Activated effector memory CD4-positive, alpha-beta T cell treated with Interleukin-2 at 50 U/mL for 16 hours (primary cell): ENCODE data around the gene SYT15.

Experiments used
- DNase-seq: peaks from one replicate; pipeline ENCODE4 v3.0.0-alpha.2; 2020

The SYT15 gene

GRCh38 chr10:46545861-46546590 lies 32.9 kb upstream of the SYT15 start:
- no peak for DNase-seq

DNA sequence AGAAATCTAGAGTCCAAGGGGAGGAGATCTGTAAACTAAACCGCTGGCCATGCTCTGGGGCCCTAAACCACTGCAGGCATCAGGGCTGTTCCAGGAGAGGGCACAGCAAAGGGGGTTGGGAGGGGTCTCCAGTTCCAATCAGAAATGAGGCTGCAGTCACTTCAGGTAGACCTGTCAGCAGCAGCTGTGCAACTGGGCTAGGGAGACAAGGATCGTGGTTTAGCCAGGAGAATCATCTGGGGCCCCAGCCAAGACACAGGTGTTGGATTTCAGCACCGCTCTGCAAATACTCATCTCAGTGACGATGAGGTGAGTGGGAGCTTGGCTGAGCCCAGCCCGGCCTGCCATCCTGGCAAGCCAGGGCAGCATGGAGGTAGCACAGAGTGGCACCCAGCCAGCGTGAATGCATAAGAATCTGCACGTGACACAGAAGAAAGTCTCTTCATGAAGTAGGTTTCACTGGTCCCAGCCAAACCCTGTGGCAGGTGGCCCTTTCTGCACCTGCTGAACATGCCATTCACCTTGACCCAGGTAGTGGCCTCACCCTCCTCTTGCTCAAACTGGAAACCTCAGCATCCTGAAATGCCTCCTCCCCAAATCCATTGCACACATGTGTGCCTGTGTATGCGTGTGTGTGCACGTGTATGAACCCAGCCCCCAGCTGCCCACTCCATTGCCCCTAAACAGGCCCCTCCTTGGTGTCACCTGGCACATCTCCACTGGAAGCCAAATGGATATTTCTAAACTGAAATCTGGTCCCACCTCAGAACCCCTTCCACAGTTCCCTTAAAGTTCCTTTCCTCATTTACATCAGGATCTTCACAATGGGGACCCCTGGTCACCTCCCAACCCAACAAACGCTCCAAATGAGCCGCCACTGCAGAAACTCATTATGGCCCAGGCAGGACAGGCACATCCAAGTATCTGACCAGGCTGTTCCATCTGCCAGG lies 32.1 kb upstream of the SYT15 start:
- DNase-seq, result no peak

DNA sequence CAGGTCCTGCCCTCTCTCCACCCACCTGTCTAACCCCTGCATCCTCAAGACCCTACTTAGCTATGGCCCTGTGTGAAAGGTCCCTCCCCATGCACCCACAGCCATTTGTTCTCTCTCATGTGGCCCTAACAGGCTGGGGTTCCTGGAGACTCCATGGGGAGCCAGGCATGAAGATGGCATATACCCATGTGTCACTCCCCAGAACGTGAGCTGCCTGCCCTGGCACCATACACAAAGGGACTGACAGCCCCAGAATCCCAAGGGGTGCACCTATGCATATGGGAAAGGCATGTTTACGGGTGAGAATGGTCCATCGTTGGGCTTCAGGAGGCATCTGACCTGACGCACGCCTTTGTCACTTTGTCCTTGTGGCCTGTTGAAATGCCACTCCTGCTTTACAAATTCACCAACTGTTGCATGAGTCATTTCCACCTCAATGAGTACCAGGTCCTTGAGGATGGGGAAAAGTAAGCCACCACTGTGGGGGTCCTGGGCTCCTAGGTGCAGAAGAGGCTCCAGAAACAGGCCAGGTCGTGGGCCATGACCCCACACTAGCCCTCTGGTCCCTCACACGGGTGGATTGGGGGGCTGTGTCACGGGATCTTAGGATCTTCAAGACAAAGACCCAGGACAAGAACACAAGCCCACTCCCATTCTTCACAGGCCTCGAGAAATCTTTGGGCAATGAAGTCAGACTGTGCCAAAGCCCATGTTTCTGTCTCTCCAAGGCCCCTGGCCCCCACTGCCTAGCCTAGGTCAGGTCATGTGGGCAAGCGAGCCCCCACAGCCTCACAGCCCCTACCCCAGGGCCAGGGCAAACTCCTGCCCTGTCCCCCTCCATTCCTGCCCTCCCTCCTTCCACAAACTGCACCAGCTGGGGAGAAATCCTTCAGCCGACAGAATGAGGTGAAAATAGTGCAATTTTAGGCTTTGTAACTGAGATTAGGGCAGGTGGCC lies 31.1 kb upstream of the SYT15 start:
- DNase-seq, result peak; percentile 1

- peak; percentile 0 for DNase-seq
Observed at GRCh38 chr10:46548498-46549090, 30.3 kb upstream of the SYT15 start.

DNA sequence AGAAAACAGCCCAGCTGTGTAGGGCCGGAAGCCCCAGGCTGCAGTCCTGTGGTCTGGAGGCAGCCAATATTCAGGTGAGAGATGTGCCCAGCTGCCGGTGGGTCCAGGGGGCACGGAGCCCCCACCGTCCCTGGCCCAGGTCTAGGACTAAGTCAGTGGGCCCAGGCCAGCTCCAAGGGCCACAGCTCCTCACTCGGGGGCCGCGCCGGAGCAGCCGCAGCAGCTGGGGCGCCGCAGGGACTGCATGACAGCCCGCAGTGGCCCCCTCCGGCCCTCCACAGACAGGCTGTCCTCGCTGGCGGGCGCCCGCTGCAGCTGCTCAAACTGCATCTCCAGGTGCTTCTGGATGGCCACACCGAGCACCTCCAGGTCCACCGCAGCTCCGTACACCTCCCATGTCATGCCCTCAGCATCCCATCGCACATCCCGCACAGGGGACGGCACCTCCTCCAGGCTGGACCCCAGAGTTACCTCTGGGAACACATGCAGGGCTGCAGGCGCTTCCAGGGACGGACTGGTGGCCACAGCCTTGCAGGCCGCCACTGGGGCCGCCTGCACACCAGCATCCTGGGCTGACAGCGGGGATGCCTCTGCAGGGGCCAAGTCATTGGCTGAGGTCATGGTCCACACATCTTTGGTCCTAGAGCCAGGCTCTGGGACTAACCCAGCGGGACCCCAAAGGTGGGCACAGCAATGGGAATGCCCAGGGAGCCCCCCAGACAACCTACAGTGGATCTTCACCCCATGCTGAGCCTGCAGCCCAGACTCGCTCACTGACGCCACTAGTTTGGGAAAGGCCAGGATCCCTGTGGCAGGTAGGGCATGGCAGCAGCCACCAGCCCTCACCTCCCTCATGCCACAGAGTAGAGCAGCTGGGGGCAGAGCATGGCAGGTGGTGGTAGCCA lies 29.5 kb upstream of the SYT15 start:
- DNase-seq, result peak; percentile 1

- DNase-seq, result peak; percentile 0
Observed at GRCh38 chr10:46550076-46550790, 28.7 kb upstream of the SYT15 start.

DNA sequence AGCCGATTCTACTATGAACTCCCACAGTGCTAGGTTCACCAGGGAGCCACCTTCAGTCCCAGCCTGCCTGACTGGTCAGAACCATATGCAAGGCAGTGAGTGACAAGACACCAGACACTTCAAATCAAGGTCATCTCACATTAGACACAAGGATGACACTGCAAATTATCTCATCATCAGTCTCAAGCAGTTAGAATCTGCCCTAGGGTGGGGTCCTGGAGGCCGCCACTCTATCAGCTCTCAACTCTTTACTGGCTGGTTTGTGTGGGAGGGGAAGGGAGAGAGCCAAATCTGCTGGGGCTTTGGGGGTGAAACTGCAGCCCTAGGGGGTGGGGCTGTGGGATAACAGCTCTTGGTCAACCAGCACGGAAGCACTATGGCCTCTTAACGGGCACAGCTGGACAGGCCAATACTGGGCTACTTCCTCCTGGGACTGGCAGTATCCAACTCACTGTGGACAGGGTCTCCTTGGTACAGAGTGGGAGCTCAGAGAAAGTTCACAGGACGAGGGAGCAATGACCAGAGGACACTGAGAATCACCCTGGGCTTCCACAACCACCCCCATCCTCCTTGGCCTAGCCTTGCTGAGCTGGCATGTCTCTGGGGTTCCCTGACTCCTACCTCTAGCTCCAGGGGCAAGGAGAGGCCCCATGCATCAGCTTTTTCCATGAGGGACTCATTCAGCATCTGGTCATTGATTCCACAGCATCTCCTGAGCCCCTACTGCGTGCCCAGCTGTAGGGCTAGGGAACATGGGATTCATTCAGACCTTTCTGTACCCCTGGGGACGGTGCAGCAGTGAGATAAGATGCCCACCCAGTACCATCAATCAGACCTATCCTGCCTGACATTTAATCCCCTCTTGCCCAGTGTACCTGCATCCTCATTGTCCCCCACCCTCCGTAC lies 27.9 kb upstream of the SYT15 start:
- DNase-seq, result peak; percentile 0

GRCh38 chr10:46551701-46552525 lies 27.0 kb upstream of the SYT15 start:
- peak; percentile 1 for DNase-seq

DNA sequence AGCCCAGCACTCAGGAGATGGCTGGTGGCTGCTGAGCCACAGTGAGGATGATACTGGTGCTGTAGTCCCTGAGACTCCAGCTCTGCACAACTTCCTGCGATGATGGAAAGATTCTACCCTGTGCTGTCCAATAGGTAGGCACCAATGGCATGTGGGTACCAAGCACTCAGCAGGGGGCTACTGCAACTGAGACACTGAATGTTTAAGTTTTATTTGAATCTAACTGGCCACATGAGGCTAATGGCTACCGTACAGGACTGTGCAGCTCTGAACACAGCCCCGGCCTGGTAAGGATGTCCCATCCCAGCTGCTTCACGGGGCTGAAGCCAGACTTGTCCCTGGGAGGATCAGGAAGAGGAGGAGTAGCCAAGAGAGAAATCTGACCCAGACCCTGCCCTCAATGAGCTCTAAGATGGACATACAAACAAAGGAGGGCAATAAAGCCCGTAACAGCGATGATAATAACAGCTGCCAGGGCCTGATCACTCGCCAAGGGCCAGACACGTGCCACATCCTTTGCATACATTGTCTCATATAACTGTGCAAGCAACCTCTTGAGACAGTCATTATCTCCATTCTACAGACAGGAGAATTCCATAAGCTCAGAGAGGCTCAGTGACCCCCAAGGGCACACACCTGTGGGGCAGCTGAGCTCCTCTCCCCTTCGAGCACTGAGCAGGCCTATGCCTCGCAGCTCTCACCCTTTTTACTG lies 26.2 kb upstream of the SYT15 start:
- DNase-seq, result no peak

- DNase-seq, result no peak
Observed at GRCh38 chr10:46553238-46554049, 25.5 kb upstream of the SYT15 start.

DNA sequence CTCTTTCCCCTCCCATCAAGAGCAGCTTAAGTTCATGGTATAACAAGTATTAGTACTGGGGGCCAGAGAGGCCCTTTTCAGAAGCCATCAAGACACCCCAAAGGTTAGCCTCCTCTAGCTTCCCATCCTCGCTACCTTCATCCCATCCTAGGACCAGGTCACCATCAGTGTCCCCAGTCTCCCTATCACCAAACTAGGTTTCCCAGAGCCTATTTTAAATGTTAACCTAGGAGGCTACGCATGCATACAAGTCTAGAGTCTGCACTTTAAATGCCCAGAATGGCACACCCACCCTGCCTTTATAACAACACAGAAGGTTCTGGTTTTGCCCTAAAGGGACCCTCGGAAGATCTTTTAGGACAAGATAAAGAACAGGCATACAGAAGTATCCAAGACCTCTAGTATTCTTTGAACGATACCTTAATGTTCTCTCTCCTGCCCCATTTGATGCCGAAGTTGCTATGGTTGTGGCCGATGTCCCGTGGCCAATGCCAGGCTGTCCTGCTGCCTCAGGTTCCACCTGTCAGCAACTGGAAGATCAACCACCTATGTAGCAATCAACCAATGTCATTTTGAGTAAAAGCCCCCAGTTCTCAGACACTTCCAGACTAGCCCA lies 24.7 kb upstream of the SYT15 start:
- no peak for DNase-seq

DNA sequence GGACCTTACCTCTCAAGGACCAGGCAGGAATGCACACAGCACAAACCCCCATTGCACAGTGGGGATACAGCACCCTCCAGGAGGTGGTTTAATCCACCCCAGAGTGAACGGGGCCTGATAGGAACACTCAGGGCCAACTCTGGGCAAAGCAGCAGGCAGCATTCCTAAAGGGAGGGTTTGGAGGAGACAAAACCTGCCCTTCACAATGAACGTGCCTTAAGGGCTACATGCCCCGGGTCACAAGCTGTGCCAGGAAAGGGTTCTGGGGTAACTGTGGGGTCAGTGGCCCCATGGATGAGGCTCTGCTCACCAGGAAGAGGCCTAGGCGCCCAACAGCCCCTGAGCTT lies 23.6 kb upstream of the SYT15 start:
- no peak for DNase-seq

DNA sequence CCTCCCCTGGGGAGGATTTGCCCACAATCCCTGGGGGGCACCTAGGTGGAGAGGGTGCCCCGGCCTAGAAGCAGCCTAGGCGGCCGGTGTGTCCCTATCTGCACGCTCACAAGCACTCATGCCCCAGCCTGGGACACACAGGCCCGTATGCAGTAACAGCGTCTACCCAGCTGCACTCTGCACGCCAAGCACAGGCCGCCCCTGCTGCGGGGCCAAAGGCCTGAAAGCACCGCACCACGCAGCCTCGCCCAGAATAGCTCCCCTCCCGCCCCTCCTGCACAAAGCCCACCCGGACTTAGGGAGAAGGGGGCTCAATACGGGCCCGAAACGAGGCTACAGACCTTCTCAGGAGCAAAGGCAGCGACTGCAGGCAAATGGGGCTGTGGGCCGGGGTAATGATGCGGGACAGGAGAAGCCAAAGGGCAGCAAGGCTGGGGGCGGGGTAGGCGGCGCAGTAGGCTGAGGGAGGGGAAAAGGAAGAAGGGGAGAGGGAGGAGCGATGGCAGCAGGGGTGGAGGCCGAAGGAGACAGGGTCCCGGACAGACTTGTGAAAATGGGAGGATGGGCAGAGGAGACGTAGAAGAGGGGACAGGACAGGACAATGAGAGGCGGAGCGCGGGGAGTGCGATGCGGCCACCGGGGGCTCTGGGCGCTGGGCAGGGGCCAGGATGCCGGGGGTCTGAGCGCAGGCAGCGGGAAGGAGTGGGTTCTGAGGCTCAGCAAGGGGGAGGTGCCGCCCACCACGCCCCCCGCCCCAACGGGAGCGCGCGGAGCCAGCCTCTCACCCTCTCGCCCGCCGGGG lies 23.0 kb upstream of the SYT15 start:
- DNase-seq, result no peak

- DNase-seq, result no peak
Observed at GRCh38 chr10:46556515-46557318, 22.2 kb upstream of the SYT15 start, which contains the start of gene GPRIN2. Gene GPRIN2 (minus strand): TSS chr10:46556658. CDS start chr10:46550736, 5,922 bp downstream.
